Suprapubic skin (tissue), 4 donors: ENCODE measurements around the gene BLACAT1.

Experiments used
- POLR2A ChIP-seq, 2 donors: fragments of 450-650 bp; IDR thresholded peaks; one replicate each; pipeline ENCODE4 v1.6.1; 2017; ENCODE audit warnings: antibody characterized with exemption in 2 of 2, mild to moderate bottlenecking in 2 of 2, moderate library complexity in 2 of 2
- POLR2AphosphoS5 ChIP-seq, 3 donors: sonication (generic); formaldehyde crosslinking; IDR thresholded peaks; one replicate each; pipeline ENCODE4 v1.6.1; 2017; ENCODE audit warnings: antibody characterized with exemption in 3 of 3
- TF ChIP-seq, protein P1 (sequence below), 2 donors: fragments of 200-600 bp in 1 of 2; fragments of 450-650 bp in 1 of 2; sonication (generic) in 1 of 2; IDR thresholded peaks; one replicate each; pipeline ENCODE4 v1.5.1; 2016 to 2019; ENCODE audit warnings: antibody characterized with exemption in 2 of 2, mild to moderate bottlenecking in 1 of 2, moderate library complexity in 1 of 2

GRCh38 chr1:205432116-205432515 is 23.7 kb downstream of the BLACAT1 start:
- TF ChIP-seq, protein P1, sequence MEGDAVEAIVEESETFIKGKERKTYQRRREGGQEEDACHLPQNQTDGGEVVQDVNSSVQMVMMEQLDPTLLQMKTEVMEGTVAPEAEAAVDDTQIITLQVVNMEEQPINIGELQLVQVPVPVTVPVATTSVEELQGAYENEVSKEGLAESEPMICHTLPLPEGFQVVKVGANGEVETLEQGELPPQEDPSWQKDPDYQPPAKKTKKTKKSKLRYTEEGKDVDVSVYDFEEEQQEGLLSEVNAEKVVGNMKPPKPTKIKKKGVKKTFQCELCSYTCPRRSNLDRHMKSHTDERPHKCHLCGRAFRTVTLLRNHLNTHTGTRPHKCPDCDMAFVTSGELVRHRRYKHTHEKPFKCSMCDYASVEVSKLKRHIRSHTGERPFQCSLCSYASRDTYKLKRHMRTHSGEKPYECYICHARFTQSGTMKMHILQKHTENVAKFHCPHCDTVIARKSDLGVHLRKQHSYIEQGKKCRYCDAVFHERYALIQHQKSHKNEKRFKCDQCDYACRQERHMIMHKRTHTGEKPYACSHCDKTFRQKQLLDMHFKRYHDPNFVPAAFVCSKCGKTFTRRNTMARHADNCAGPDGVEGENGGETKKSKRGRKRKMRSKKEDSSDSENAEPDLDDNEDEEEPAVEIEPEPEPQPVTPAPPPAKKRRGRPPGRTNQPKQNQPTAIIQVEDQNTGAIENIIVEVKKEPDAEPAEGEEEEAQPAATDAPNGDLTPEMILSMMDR (IDR thresholded peaks at IDR 0.05): no peak
- no peak for TF ChIP-seq POLR2AphosphoS5 (IDR thresholded peaks at IDR 0.05)
- TF ChIP-seq POLR2A (IDR thresholded peaks at IDR 0.05): no peak
